ENCODE measurements around the gene ANXA2R.

GRCh38 chr5:43075319-43076293, 35.5 kb upstream of the ANXA2R start:
- TF ChIP-seq CTCF (IDR thresholded peaks at IDR 0.05) = no peak
- no peak for TF ChIP-seq POLR2A (IDR thresholded peaks at IDR 0.05; ENCODE audit: low read depth)
- TF ChIP-seq POLR2AphosphoS5 (IDR thresholded peaks at IDR 0.05) = no peak
